NCI-H748 (cell line): Measurements from ENCODE around the gene NT5DC4.

Experiments
- DNase-seq: peaks from one replicate; lab custom pipeline; 2025; ENCODE audit not compliant: unreplicated experiment; lab: John Stamatoyannopoulos, UW

The NT5DC4 gene

DNA sequence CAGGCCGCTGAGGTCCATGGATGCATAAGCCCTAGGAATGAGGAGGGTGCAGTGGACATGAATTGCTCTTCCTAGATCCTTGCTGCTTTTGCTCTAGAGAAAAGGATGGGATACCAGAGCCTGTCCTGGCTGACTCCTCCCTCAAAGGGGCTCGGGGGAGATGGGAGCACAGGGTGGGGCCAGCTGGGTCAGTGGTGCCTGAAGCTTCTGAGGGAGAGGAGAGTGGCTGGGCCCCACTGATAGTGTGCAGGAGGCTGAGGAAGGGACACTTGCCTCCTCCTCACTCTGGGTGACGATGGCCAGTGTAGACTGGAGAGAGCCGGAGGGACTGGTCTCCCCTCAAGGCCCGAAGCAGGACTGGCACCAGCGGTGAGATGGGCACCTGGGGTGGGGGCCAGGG is at the start of gene NT5DC4:
NT5DC4 (plus strand) TSS at position 236 of the 400 bp plus-strand sequence; CDS start at position 296, 60 bp downstream.
- DNase-seq, result no peak

DNA sequence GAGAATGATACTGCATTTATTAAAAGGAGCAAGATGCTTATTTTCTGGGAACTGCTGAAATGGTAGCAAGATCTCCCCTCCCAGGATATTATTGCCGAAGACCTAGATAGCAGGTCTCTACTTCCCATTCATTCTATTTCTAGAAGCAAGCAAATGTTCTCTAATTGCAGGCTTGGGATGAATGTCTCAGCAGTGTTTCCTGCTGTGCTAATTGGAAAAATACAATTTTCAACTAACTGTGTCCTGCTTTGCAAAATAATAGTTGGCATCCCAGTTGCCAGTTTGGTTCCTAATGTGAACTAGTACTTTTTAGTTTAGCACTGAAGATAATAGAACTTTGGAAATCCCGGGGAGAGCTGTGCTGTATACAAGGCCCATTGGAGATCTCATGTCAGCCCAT is 49.0 kb upstream of the NT5DC4 start:
- peak; percentile 58 for DNase-seq

DNA sequence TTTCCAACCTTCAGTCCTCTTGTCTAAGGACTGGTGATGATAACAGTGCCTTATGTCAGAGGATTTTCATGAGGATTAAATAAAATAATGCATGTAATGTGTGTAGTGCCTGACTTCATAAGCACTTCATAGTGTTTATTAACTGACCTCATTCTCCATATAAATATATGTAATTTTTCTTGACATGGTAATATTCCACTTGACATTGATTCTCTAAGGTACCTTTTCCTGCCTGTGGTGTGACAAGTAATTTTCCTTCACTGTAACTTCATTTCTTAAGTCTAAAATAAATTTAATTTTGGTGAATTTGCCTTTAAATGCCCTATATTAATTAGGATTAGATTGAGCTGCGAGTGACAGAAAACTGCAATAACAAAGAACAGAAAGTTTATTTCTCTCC is 47.8 kb upstream of the NT5DC4 start:
- no peak for DNase-seq

DNA sequence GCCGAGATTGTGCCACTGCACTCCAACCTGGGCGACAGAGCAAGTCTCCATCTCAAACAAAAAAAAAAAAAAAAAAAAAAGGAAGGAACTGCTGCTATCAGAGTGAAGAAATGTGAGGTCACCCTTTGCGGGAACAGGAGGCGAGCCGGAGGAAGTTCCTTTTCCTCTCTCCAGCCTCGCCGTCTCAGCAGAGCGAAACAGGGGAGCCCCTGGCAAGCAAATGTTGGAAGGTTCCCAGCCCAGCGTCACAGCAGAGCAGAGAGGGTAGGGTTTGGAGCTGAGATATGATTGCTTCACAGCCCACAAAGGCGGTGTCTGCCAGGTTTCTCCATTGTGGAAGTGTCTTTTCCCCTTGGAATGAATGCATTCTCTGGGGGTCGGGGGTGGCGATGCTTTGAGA is 46.6 kb upstream of the NT5DC4 start:
- DNase-seq, result no peak

DNA sequence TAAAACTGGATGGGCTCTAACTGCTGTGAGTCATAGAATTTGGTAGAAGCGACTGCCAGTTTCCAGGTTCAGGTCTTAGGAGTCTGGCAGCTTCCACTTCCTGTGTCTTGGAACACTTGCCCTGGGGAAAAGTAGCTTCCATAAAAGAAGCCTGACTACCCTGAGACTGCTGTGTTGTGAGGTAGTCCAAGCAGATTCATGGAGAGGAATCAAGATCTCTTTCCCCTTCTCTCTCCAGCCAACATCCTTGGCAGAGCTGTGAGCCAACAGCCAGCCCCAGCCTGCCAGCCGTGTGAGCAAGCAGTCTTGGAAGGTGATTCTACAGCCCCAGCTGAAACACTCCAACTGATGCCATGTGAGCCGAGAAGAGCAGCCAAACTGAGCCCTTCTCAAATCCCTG is 41.3 kb upstream of the NT5DC4 start:
- DNase-seq, result no peak

DNA sequence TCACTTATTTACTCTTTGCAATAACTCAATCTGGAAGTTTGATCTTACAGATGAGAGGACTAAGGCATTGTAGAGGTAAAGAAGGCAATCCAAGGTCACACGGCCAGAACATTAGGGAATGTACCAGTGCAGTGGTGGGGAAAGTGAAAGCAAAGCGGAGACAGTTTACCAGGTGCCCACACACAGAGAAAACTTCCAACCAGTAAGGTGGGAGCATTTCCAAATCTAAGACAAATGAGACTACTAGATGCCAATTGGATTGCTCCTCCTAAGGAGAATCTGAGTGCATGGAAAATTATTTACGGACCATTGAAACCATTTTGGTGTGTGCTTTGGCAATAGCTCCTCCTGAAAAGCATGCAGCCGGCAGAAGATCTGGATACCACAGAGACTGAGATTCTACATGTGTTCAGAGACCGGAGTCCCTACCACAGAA is 40.1 kb upstream of the NT5DC4 start:
- no peak for DNase-seq

DNA sequence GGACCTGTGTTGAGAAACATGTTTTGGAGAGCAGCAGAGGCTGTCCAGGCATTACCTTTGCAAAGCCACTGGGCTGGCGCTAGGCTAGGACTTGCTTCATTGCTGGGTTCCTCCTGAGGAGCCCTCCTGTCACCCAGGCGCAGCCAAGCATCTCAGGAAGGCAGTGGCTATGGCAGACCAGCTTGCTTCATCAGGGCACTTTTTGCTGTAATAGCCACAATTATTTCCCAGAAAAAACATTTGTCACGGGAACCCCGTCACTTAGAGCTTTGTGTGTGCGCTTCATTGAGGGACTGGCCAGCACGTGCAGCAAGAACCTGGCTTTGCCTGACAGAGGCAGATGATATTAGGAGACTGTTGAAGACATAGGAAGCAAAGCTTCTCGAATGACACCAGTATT is 38.7 kb upstream of the NT5DC4 start:
- DNase-seq, result no peak

DNA sequence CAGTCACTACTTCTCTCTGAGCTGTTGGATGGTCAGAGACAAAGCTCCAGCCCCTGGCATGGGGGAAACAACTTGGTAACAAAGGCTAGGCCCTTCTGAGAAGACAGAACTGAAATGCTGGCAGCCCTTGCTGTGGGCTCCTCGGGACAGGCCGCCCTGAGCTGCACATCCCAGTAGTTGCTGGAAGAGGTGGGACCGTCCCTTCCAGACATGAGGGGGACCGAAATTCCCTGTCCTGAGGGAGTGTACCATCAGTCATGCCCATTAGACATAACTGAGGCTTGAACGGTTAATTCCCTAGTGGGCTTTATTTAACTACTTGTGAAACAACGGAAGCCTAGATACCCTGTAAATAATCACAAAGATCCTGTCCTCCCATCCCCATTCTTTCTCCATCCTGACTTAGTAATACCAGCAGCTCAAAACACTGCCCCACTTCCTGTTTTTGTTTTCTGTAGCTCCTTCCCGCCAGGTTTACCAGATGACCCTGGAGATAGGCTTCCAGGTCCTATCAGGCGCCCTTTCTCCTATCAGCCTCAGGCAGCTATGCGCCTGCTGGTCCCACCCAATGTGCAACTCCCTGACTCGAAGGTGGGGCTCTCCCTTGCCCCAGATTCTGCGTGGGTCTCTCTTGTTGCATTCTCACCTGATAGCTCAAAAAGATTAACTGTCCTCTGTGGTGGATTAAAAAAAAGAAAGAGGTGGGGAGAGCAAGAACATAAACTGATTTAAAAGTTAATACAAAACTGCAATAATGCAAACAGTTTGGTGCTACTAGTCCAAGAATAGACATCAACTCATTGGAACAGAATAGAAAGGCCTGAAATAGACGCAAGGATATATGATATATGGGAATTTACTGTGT is 37.0 kb upstream of the NT5DC4 start:
- DNase-seq, result no peak

DNA sequence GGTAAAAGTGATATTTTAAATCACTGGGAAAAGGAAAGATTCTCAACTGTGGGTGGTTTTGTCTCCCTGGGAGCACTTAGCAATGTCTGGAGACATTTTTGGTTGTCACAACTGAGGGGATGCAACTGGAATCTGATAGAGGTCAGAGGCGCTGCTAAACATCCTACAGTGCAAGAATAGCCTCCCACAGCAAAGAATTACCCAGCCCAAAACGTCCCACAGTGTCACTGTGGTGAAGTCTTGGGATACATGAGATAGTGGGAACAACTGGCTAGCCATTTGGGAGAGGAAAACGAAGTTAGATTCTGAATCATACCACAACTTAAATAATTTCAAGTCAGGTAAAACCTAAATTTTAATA is 36.4 kb upstream of the NT5DC4 start:
- DNase-seq, result no peak

DNA sequence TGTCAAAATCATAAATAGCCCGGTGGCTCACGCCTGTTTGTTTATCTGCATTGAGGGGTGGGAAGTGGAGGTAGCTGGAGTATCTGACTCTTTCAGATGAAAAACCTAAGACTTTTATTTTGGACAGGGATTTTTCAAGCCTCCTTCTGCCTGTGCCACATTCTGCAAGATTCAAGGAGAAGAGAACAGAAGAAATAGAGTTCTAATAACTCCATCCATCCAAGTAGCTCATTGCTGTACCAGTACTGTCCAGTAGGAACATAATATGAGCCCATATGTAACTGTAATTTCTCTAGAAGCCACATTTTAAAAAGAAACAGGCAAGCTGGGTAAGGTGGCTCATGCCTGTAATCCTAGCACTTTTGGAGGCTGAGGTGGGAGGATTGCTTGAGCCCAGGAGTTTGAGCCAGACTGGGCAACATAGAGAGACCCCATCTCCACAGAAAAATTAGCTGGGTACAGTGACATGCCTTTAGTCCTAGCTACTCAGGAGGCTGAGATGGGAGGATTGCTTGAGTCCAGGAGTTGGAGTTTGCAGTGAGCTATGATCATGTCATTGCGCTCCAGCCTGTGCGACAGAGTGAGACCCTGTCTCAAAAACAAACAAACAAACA is 35.4 kb upstream of the NT5DC4 start:
- no peak for DNase-seq

DNA sequence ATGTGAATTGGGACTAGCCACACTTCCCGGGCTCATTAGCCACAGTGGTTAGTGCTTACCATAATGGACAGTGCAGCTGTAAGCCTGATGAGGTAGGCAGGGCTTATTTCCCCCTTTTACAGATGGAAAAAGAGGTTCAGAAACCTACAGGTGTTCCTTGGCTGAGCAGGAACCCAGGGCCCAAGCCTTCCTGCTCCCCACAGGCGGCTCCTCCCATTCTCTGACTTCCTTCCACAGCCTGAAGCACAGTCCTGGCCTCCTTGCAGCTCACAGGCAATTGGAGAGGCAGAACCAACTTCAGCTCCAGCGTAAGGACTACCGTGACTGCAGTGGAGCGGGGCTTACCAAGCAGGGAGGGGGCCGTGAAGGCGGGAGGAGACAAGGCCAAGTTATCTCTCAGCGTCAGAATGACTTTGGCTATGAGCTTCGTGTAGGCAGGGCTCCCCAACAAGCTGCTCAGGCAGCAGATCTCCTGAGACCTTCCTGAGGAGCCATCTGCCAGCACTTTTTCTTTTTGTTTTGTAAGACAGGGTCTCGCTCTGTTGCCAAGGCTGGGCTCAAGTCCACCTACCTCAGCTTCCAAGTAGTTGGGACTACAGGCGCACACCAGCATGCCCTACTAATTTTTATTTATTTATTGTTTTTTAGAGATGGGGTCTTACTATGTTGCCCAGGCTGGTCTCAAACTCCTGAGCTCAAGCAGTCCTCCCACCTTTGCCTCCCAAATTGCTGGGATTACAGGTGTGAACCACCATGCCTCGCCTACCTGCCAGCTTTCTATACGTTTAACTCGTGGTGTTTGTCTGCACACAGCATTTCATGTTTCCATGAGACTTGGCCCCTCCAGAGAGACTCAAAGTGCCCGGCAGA is 34.2 kb upstream of the NT5DC4 start:
- DNase-seq, result no peak

DNA sequence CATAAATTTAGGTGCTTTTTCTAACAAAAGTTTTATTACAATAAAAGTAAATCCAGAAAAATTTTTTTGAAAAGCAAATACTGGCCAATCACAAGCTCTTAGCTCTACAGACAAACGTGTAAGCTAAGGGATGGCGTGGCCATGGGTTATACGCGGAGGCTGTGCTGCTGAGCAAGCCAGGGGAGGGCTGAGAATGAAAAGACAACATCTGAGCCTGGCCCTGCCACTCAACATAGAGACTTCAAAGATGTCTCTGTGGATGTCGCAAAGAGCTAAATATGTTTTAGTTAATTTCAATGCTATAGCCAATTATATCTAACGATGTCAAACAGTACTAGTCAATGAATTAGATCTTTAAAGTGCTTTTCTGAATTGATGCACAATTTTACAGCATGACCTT is 33.3 kb upstream of the NT5DC4 start:
- no peak for DNase-seq

DNA sequence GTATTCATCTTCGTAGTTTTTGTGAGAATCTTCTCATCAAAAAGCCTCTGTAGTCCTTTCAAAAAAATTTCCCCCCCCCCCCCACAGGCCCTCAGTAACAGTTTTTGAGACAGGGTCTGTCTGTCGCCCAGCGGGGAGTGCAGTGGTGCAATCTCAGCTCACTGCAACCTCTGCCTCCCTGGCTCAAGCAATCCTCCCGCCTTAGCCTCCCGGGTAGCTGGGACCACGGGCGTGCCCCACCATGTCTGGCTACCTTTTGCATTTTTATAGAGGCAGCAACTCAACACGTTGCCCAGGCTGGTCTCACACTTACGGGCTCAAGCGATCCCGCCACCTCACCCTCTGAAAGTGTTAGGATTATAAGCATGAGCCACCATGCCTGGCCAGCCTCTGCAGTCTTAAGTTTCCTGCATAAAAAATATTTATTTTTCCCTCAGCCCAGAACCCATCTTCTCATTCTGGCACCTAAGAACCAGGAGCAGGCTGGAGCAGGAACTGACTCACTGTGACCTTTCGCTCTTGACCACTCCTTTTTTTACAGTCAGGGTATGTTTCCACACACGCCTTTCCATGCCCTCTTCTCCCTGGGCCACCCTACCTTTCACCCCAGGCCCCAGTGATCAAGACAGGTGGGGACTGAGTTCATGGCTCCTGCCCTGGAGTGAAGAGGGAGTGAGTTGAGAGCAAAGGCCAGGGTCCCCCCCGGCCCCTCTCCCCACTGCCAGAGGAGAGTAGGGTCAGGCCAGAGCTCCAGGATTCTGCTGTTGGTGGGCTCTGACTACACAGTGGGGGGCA is 32.5 kb upstream of the NT5DC4 start:
- no peak for DNase-seq

DNA sequence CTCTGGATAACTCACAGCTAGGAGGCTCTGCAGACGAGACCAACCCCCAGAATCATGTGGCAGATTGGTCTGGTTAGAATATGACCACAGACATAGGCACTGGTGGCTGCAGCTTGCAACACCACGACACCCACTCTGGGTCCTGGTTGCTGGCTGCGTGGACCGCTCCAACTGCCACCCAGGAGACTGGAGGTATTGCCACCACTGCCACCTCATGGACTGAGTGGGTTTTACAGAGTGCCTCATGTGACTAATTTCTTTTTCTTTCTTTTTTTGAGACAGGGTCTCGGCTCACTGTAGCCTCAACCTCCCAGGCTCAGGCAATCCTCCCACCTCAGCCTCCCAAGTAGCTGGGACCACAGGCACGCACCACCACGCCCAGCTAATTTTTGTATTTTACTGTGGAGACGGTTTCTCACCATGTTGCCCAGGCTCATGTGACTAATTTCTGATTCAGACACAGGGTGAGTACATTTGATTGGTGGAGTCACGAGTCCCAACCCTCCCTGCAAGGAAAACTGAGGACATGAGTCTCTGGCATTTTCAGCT is 29.9 kb upstream of the NT5DC4 start:
- peak; percentile 21 for DNase-seq

DNA sequence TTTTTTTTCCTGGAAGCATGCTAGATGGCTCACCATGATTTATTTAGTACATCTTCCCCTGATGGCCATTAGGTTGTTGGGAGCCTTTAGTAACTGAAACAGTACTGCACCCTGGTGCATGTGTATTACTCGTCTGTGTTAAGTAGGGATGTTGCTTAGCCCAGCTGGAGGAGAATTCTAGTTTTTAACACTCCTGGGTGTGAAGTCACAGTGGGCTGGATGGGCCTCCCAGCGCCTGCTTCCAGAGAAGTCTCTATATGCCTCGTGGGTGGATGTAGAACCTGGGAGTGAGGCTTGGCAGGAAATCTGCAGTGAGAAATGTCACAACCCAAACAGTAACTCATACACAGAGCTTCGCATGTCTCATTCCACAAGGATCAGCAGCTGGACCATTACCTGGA is 28.9 kb upstream of the NT5DC4 start:
- DNase-seq, result no peak

DNA sequence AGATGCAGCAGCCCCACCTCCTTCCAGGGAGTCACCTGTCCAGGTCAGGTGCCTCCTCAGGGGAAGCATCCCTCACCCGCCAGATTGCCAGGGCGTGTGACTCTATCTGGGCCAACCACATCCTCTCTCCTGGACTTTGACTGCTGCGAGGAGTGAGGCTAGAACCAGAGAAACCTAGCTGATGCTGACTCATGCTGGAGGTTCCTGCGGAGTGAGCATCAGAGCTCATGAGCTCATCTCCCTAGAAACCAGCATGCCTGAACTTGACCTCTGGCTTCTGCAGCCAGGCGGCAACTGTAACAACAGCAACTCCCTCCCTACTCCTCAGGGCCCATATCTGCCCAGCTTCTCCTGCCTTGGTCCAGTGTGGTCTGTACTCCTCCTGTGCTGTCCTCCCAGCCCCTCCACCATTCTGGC is 28.3 kb upstream of the NT5DC4 start:
- no peak for DNase-seq

DNA sequence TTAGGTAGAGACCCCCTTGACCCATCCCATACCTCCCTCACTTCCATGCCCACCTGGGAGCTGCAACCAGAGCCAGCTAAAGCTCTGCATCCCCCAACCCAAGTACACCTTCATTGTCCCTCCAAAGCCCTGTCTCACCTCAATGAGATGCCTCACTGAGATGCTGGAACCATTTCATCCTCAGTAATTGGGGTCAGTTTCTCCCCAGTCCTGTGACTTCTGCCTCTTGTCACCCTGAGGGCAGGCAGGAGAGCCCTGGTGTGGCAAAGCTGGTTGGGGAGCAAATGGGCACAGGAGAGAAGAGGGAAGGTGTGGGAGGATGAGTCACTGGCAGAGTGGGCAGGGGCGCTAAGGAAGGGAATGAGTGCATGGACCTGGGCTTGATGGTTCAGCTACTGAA is 27.9 kb upstream of the NT5DC4 start:
- DNase-seq, result no peak

DNA sequence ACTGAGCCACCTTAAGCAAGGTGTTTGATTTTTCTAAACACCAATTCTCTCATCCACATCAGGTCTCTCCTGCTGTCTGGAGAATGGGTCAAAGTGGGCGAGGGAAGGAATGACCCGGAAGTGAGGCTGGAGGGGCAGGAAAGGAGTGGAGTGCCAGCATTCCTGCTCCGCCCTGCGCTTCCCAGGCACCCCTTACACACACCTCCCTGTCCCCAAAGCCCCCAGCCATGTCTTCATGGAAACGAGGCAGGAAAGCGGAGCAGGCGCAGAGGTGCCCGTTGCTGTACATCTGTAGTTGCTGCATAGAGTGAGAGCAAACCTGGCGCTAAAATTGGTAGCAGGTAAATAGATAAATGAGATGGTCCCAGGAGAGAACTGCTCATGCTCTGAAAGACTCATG is 27.2 kb upstream of the NT5DC4 start:
- no peak for DNase-seq

DNA sequence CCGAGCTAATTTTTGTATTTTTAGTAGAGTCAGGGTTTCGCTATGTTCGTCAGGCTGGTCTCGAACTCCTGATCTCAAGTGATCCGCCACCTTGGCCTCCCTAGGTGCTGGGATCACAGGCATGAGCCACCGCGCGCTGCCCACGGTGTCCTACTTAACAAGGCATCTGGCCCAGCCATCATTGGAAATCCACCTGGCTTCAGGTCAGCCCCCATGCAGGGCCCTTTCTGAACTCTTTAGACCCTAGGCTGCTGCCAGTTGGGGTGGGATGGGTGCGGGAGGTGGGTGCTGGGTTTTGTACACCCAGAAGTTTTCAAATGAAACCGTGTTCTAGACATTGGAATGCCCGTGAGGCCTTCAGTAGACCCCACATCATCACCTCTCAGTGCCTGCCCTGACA is 26.6 kb upstream of the NT5DC4 start:
- DNase-seq, result no peak

DNA sequence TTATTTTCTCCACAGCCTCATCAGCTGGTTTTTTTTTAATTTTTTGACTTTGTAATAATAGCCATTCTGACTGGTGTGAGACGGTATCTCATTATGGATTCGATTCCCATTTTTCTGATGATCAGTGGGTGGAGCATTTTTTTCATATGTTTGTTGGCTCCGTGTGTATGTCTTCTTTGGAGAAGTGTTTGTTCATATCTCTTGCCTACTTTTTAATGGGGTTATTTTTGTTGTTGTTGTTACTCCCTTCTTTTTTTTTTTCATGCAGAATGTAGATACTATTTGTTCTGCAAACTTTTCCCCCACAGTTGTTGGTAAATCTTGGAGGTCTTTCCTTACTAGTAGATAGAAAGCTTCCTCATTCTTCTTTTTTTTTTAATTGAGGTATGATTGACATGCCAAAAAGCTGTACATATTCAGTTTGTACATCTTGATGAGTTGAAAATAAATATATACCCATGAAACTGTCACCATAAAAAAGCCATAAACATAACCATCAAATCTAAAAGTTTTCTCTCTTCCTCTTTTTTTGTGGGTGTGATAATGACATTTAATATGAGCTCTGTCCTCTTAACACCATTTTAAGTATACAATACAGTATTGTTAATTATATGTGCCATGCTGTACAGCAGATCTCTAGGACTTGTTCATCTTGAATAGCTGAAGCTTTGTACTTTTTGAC is 21.8 kb upstream of the NT5DC4 start:
- no peak for DNase-seq
